Endothelial cell (in vitro differentiated cells): ENCODE measurements around the gene KRTAP12-1. TPM values are rescaled to one million over a fixed set of nuclear protein-coding genes. Genes with fewer than 3 reads are reported as not detected.

Source experiments
- DNase-seq: peaks from one replicate; pipeline ENCODE4 v3.0.0; 2021; ENCODE audit warnings: low spot score
- H3K27ac Mint-ChIP-seq: one replicate; pipeline ENCODE4 v1.8.0; 2021; ENCODE audit warnings: mixed read lengths, inconsistent platforms; ENCODE audit not compliant: unreplicated experiment
- H3K27me3 Mint-ChIP-seq: one replicate; pipeline ENCODE4 v1.8.0; 2021; ENCODE audit warnings: mild to moderate bottlenecking, moderate library complexity, mixed read lengths, inconsistent platforms; ENCODE audit not compliant: unreplicated experiment
- H3K36me3 Mint-ChIP-seq: one replicate; pipeline ENCODE4 v1.8.0; 2021; ENCODE audit warnings: mild to moderate bottlenecking, low read depth, mixed read lengths, inconsistent platforms; ENCODE audit not compliant: unreplicated experiment
- H3K4me1 Mint-ChIP-seq: one replicate; pipeline ENCODE4 v1.8.0; 2021; ENCODE audit warnings: mild to moderate bottlenecking, mixed read lengths, inconsistent platforms; ENCODE audit not compliant: unreplicated experiment
- H3K4me3 Mint-ChIP-seq: one replicate; pipeline ENCODE4 v1.8.0; 2021; ENCODE audit warnings: mild to moderate bottlenecking, mixed read lengths, inconsistent platforms; ENCODE audit not compliant: unreplicated experiment
- H3K9me3 Mint-ChIP-seq: one replicate; pipeline ENCODE4 v1.8.0; 2021; ENCODE audit warnings: mixed read lengths, inconsistent platforms; ENCODE audit not compliant: unreplicated experiment
- CTCF ChIP-seq: fragments of 200-600 bp; sonication (generic); IDR thresholded peaks from one replicate; pipeline ENCODE4 v1.5.0; 2021; ENCODE audit warnings: antibody characterized with exemption; ENCODE audit not compliant: unreplicated experiment
- long read RNA-seq: library from polyadenylated mRNA; unstranded; transcript quantifications from one replicate; pipeline ENCODE4 v2.0.0, GENCODE V29; 2020; ENCODE audit not compliant: unreplicated experiment
- total RNA-seq: library from RNA; stranded (reverse); fragmentation: NEBNext Ultra II Directional; extraction: Animal tissue kit (Norgen Biotek cat#: 25700); gene quantifications from one replicate; pipeline ENCODE4 v1.2.1, GENCODE V29; 2021; ENCODE audit not compliant: unreplicated experiment

KRTAP12-1 gene
- not detected for total RNA-seq
- long read RNA-seq: 0 reads

DNA sequence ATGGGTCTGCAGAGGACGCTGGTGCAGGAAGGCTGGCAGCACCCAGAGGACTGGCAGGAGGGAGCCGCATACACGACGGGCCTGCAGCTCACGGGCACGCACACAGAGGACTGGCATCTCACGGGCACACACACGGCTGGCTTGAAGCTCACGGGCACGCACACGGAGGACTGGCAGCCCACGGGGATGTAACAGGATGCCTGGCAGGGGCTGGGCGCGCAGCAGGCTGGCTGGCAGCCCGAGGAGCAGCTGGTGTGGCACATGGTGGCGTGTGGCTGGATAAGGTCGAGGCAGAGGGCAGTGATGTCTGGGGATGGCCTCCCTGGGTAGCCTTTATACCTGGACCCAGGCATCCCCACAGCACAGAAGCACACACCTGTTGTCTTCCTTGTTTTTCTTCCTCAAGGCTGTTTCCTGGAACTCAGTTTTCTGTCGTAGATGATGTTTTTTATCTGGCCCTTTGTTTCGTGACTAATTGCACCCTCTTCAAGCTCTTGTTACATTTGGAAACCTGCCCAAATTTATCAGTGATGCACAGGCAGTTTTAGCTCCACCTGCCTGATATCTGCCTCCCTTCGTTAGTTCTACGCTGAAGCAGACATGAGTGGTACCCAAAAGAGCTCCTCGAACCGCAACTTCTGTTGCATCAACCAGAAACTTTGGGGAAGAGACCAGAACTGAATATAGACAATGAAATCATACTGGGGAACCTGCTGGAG is at the start of gene KRTAP12-1:
Gene KRTAP12-1 (minus strand): TSS at position 303 of the 719 bp plus-strand sequence. CDS start 40 bp downstream, at position 263.
- H3K4me1 Mint-ChIP-seq: peaks cover 5% of the 10 kb centered on the region
- no peaks in the 10 kb centered on the region for H3K36me3 Mint-ChIP-seq
- no peak within 1 kb of the TSS for H3K27ac Mint-ChIP-seq
- no peaks in the 10 kb centered on the region for H3K9me3 Mint-ChIP-seq
- H3K27me3 Mint-ChIP-seq: peaks cover 8% of the 10 kb centered on the region
- no peak for DNase-seq
- no peak within 1 kb of the TSS for H3K4me3 Mint-ChIP-seq
- TF ChIP-seq CTCF: no peak

DNA sequence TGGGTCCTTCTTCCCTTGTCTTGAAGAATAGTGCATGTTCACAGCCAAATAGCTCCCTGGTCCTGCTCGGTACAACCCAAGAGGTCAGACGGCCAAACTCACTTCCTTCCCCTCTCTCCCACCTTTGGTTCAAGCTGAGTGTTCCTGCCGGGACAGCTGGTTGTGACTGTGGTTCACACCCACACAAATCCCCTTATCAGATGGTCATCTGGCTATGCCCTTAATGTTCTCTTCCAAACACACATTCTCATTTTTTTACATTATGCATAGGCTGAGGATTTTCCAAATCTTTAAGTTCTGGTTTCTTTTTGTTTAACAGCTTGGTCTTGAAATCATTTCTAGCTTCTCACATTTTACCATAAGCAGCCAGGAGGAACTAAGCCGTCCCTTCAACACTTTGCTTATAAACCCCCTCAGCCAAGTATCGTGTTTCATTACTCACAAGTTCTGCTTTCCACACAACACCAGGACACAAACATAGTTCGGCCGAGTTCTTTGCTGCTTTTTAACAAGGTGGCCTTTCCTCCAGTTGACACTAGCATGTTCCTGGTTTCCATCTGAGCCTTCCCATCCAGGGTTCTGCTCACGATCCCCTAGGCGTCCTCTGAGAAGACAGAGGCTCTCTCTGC is 49.1 kb upstream of the KRTAP12-1 start:
- Mint-ChIP-seq H3K9me3 (peaks cover 2% of the 10 kb centered on the region), H3K36me3 (peaks cover 7% of the 10 kb centered on the region), H3K4me1 (no peaks in the 10 kb centered on the region), H3K4me3 (no peak overlapping the region), H3K27ac (no peak overlapping the region), H3K27me3 (peaks cover 6% of the 10 kb centered on the region)
- no peak for TF ChIP-seq CTCF
- no peak for DNase-seq

GRCh38 chr21:44730028-44730395 is 48.0 kb upstream of the KRTAP12-1 start:
- DNase-seq: no peak
- Mint-ChIP-seq H3K4me1 (no peaks in the 10 kb centered on the region), H3K36me3 (peaks cover 7% of the 10 kb centered on the region), H3K27ac (no peak overlapping the region), H3K4me3 (no peak overlapping the region), H3K27me3 (peaks cover 3% of the 10 kb centered on the region), H3K9me3 (no peaks in the 10 kb centered on the region)
- no peak for TF ChIP-seq CTCF

GRCh38 chr21:44729336-44730027 is 47.5 kb upstream of the KRTAP12-1 start:
- peaks cover 3% of the 10 kb centered on the region for H3K27me3 Mint-ChIP-seq
- no peak for DNase-seq
- no peak for TF ChIP-seq CTCF

More at GRCh38 chr21:44729336-44730027, 47.5 kb upstream of the KRTAP12-1 start:
- Mint-ChIP-seq H3K36me3 (peaks cover 7% of the 10 kb centered on the region), H3K4me1 (no peaks in the 10 kb centered on the region), H3K4me3 (no peak overlapping the region), H3K9me3 (no peaks in the 10 kb centered on the region), H3K27ac (no peak overlapping the region)
